ENCODE measurements around the gene HERPUD1.
A peak's percentile ranks its signal among the peaks of the same experiment; 100 is the strongest.
"Not testable (repeated sequence)": the region's sequence is repeated elsewhere in the genome, so short reads cannot be mapped to it uniquely, and the experiment has no call there.

HERPUD1 gene

GRCh38 chr16:56961851-56962281 lies 29.9 kb downstream of the HERPUD1 start, which contains the start of gene CETP:
CETP (plus strand) TSS chr16:56961950; CDS start chr16:56961980, 30 bp downstream.
- no peak for DNase-seq

DNA sequence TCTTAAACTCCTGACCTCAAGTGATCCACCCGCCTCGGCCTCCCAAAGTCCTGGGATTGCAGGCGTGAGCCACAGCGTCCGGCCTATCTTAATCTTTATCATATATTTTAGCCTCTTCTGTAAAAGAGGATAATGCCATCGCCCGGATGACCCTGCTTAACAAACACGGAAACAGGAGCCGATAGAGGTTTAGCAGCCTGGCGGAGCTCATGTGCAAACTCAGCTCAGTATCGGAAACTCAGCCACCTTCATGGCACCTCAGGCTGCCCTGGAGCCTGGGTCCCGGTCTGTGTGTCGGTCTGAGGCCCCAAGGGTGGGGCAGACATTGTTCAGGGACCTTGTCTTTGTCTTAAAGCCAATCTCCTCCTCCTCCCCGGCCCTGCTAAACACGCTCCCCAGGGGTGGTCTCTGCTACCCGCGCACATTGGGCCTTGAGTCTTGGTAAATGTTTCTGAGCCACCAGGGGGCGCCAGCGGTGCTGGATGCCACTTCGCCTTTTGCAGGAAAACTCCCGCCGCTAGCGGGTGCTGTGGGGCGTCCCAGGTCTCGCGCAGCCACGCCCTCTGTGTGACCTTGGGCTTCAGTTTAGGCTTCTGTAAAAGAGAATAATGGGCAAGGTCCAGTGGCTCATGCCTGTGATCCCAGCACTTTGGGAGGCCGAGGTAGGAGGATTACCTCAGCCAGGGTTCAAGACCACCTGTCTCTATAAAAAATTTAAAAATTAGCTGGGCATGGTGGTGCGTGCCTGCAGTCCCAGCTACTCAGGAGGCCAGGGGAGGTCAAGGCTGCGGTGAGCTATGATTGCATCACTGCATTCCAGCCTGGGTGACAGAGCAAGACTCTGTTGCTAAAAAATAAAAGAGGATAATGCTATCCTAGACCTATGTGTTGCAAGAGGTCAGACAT lies 32.6 kb downstream of the HERPUD1 start:
- peak; percentile 90 for DNase-seq

DNA sequence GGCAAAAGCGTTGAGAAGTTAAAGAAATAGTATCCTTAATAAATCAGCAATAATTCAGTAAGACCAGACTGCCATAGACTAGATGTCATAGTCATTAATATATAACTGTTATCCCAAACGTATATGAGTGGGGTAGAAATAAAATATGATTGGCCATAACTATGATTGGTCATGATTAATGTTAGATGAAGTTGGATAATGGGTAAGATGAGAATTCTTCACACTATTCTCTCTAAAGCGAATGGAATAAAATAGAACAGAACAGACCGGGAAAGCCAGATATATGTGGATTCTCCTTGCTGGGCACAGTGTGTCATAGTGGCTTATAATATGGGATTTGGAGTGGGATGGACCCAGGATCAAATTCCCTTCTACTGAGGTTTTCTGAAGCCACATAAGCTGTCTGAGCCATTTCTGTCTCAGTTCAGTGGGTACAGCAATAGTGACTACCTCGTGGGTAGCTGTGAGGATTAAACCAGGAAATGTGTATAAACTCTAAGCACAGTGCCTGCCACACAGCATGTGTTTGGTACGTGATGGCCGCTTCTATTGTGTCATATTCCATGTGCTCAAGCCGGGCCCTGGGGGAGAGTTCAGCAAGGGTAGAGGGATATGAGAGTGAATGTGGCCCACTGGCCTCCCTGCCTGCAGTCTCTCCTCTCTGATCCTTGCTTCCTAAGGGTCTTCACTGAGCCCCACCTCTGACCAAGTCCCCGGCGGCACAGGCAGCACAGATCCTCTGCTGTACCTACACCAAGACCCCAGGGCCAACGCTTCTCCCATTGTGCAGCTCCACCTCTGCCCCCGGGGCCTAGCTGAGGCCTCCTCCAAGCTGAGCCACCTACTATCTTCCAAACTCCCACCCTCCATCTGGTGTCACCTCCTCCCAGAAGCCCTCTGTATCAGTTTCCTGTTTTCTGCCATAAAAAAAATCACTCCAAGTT lies 33.5 kb downstream of the HERPUD1 start:
- no peak for DNase-seq

DNA sequence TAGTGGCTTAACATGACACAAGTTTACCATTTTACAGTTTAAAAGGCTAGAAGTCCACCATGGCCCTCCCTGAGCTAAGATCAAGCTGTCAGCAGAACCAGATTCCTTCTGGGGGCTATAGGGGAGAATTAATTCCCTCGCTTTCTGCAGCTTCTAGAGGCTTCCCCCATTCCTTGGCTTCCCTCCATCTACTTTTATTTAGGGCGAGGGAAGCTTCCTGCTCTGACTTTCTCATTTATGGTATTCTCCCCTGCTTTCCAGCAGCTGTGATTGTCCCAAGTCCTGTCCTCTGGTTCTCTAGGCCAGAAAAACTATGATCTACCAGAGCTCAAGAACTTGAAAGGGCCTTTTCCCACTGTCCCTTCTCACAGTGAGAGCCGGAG lies 34.1 kb downstream of the HERPUD1 start:
- no peak for DNase-seq

DNA sequence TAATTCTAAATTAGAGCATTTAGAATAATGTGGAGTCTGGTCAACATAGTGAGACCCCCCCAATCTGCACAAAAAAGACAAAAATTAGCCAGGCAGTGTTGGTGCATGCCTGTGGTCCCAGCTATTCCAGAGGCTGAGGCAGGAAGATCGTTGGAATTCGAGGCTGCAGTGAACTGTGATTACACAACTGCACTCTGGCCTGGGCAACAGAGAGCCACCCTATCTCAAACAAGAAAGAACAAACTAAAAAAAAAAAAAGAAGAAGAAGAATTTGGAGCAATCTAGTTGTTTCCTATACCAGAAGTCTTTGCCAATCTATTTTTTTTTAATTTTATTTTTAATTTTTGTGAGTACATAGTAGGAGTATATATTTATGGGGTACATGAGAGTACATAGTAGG lies 35.8 kb downstream of the HERPUD1 start:
- DNase-seq = no peak

DNA sequence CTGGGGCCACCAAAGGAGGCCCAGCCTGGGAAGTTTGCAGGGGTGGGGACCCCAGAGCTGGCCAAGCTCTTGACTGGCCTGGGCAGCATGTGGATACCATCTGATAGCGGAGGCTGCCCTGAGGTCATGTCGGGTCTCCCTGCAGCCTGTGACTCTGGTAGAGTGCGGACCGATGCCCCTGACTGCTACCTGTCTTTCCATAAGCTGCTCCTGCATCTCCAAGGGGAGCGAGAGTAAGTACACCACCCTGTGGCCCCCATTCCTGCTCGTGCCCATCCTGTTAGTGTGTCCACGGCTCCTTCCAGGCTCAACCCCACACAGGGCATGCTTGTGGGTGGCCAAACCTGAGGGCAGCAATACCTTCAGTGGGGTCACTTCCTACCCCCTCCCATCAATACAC lies 37.8 kb downstream of the HERPUD1 start:
- DNase-seq = no peak

DNA sequence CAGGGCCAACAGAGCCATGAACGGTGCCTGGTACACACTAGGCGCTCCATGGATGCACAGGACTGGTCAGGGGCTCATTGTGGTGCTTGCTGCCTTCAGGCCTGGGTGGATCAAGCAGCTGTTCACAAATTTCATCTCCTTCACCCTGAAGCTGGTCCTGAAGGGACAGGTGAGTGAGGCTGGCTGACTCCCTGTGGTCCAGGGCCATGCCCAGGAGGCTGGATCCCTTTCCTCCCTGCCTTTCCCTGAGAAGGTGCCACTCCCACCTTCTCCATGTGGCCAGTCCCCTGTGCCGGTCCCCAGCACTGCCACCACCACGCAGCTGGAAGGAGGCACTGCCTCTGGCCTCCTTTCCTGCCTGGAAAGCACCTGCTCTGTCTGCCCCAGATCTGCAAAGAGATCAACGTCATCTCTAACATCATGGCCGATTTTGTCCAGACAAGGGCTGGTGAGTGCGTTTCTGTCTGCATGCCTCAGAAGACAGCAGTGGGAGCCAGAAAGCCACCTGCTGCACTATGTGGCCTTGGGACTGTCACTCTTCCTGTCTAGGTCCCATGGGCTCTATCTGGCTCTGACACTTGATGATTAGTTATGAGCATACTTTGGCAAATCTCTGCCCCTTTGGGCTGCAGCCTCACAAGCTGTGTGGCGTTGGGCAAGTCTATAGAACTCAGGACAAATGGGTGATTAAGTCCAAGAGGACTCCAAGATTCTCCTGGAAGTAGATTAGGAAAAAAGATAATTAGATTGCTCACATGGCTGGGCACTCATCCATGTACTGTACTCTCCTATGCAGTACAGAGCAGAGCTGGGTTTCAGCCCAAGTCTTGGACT lies 39.2 kb downstream of the HERPUD1 start:
- DNase-seq = no peak

DNA sequence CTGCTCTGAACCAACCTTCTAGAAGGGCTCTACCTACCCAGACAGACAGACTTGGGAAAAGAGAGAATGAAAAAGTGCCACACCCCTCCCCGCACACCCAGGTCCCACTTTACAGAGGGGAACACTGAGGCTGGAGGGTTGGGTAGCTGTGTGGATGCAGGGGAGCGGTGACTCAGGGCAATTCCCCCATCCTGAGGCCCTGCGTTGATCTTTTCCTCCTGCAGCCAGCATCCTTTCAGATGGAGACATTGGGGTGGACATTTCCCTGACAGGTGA lies 39.8 kb downstream of the HERPUD1 start:
- no peak for DNase-seq

DNA sequence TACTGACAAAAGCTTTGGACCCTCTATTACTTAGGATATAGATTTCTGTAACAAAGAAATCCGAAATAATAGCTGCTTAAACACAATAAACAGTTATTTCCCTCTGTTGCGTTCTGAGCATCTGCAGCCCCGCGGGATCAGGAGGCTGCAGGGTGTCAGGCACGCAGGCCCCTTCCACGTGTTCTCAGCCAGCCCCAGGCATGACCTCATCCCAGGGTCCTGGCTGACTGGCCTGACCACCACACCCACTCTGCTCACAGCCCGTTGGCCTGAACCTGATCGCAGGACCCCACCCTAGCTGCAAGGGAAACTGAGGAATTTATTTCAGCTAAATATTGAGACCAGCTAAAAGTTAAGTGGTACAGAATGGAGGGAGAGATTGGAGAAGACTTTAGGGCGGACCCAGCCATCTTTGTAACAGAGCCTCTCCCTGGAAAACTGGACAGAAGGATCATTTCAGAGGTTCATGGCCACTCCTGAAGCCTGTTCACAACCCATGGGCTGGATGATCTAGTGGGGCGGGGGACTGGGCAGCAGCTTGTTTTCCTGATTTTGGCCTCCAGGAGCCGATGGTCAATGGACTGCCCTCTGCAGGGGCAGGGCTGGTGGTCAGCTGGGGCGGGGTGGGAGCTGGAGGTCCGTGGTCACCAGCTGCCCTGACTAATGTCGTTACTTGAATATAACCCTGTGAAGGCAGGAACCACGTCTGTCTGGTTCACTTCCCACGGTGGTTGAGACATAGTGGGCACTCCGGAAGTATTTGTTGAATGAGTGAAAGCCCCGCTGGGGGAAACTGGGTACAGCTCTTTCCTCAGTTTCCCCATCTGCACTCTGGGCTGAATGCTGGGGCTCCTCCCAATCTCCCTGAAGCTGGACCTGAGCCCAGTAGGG lies 40.7 kb downstream of the HERPUD1 start:
- no peak for DNase-seq

GRCh38 chr16:56973294-56973689 lies 41.4 kb downstream of the HERPUD1 start:
- no peak for DNase-seq

GRCh38 chr16:56973899-56974298 lies 42.0 kb downstream of the HERPUD1 start:
- DNase-seq = not testable (repeated sequence)

DNA sequence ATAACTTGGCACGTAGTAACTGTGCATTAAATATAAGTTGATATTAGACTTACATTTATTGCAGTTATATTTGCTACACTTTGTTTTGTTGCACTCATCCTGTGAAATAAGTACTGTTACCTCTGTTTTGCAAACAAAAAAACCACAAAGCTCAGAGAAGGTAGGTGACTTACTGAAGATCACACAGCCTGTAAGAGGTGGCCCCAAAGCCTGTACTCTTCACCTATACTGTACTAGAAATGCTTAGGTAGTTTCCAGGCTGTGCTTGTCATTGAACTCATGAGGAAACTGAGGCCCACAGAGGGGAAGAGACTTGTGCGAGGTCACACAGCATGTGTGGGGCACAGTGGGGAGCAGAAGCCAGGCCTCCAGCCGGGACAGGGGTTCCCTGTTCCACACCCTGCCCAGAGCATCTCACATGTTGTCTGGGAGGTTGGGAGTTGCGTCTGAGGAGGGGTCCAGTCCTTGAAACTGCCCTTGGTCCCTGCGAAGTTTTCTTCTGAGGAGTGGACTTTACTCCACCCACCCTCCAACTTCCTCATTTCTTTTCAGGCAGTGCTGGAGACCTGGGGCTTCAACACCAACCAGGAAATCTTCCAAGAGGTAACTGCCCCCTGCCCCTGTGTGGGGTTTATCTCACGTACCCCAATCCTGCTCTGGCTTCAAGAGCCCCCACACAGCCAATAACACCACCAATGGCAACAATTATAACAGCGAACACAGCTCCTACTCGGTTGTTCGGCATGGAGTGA lies 42.8 kb downstream of the HERPUD1 start:
- DNase-seq = no peak

- DNase-seq = no peak
These were observed 43.8 kb downstream of the HERPUD1 start for GRCh38 chr16:56975714-56976113.

DNA sequence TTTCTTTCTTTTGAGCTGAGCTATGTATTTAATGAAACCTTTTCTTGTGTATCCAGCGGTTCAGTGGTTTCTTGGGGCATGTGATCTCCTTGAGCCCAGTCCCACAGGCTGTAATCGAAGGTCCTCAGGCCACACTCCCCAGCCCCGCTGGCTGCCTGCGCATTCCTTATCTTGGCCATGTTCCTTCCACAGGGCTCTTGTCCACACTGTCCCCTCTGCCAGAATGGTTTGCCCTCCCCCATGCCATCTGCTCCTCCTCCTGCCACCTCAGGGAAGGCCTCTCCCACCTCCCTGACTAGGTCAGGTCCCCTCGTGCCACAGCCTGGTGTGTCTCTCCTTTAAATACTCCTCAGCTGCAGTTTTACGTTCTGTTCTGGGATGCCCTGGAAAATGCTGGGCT lies 45.3 kb downstream of the HERPUD1 start:
- DNase-seq = no peak

DNA sequence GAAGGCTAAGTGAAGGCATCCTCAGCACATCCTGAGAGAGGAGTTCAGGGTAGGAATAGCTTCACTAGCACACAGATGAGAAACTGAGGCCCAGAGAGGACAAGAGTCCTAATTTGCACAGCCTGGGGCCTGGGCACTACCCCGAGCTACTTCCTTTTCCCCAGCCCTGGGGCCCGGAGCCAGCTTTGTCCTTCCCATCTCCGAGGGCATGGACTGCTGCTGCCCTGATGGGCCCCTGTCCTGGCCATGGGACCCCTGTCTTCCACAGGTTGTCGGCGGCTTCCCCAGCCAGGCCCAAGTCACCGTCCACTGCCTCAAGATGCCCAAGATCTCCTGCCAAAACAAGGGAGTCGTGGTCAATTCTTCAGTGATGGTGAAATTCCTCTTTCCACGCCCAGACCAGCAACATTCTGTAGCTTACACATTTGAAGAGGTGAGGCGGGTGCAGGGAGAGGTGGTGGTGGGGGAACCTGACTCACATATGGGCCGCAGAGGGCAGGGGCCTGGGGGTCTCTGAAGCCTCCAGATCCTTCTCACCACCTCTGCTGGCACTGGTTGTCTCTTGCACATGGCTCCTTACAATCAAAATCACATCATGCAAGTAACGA lies 46.0 kb downstream of the HERPUD1 start:
- no peak for DNase-seq

DNA sequence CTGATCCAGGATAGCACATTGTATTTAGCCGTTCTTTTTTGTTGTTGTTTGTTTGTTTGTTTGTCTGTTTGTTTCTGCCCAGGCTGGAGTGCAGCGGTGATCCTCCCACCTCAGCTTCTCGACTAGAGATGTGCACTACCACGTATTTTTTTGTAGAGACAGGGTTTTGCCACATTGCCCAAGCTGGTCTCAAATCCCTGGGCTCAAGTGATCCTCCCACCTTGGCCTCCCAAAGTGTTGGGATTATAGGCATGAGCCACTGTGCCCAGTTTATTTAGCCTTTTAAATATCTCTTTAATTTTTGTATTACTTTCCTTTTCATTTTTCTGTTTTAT lies 48.2 kb downstream of the HERPUD1 start:
- no peak for DNase-seq

- DNase-seq = no peak
These were observed 49.1 kb downstream of the HERPUD1 start for GRCh38 chr16:56980792-56981724.

DNA sequence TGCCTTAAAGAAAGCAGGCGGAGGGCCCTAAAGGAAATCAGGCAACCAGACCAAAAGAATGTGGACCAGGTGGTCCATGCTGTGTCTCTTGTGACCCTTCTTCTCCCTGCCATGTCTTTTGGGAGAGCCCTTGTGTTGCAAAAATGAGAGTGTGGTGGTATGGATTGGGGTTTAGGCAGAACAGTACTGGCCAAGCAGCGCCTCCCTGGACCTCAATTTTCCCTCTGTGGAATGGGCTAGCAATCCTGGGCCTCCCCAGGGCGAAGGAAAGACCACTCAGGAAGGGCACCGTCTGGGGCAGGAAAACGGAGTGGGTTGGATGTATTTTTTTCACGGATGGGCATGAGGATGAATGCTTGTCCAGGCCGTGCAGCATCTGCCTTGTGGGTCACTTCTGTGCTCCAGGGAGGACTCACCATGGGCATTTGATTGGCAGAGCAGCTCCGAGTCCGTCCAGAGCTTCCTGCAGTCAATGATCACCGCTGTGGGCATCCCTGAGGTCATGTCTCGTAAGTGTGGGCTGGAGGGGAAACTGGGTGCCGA lies 49.9 kb downstream of the HERPUD1 start:
- DNase-seq = no peak

DNA sequence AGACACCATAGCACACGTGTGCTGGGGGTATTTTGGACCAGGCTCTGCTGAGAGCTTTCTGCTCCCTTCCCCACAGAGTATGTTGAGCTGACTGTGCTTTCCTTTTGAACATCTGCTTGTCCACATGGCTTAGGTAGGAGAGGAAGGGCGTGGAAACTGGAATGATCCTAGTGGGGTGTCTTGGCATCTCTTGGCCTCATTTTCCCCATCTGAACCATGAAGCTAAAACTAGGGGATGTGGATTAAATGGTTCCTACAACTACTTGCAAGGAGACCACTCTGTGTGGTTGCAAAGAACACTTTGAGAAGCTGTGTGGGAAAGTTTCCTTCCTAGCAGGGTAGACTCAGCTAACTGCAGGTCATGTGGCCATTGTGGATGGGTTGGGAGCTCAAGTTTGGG lies 50.8 kb downstream of the HERPUD1 start:
- DNase-seq = no peak

Measured in KG1 (cell line).